ENCODE measurements around the gene FAM168A.

Gene FAM168A

DNA sequence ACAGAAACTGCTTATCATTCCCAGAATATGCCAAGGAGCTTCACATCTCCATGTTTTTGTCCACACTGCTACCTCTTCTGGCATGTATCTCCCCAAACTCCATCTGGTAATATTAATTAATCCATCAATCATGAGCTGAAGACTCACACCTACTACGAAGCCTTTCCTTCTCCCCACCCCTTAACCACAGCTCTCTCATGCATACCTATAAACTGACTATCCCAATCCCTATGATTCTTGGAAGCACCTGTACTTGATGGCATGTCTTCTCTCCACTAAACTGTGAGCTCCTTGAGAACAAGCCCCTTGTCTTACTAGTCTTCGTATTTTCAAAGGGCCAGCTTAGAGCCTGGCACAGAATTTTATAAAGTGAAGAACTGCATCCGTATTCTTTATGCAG lies 174.4 kb downstream of the FAM168A start:
- DNase-seq (ENCODE audit: extremely low spot score), result no peak
- POLR2A ChIA-PET, result no interaction called here
- CTCF ChIA-PET, result interaction anchor here (0.8 to 3.8 kb wide), 10 partner anchors 8 to 237 kb away, joined by 3 to 17 read pairs (median 5); no protein-coding TSS in a partner anchor
- TF ChIP-seq, protein P1, sequence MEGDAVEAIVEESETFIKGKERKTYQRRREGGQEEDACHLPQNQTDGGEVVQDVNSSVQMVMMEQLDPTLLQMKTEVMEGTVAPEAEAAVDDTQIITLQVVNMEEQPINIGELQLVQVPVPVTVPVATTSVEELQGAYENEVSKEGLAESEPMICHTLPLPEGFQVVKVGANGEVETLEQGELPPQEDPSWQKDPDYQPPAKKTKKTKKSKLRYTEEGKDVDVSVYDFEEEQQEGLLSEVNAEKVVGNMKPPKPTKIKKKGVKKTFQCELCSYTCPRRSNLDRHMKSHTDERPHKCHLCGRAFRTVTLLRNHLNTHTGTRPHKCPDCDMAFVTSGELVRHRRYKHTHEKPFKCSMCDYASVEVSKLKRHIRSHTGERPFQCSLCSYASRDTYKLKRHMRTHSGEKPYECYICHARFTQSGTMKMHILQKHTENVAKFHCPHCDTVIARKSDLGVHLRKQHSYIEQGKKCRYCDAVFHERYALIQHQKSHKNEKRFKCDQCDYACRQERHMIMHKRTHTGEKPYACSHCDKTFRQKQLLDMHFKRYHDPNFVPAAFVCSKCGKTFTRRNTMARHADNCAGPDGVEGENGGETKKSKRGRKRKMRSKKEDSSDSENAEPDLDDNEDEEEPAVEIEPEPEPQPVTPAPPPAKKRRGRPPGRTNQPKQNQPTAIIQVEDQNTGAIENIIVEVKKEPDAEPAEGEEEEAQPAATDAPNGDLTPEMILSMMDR (IDR thresholded peaks at IDR 0.05; ENCODE audit: control extremely low read depth, extremely low read depth, low read depth, missing control alignments), result no peak

- DNase-seq (ENCODE audit: extremely low spot score), result no peak
- POLR2A ChIA-PET, result no interaction called here
- CTCF ChIA-PET, result interaction anchor here (0.8 to 3.8 kb wide), 10 partner anchors 8 to 238 kb away, joined by 3 to 17 read pairs (median 4); no protein-coding TSS in a partner anchor
- TF ChIP-seq, protein P1 (IDR thresholded peaks at IDR 0.05; ENCODE audit: control extremely low read depth, extremely low read depth, low read depth, missing control alignments), result no peak
Measured at GRCh38 chr11:73422886-73423285, 175.0 kb downstream of the FAM168A start.

DNA sequence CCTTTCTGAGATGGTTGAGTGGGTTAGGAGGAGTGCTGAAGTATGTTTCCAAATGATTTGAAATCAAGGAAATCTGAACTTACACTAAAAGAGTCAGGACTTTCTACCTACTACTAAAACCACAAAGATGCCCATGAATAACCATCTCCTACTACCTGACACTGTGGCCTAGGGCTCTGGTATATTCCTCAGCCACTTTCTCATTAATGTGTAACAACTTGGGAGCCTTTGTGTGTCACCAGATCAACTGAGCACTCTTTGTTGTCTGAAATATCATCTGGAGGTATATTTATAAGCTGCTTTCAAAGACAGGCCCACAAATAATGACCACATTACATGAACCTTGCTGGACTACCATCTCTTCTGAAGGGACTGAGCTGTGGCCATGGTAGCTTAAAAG lies 177.8 kb downstream of the FAM168A start:
- TF ChIP-seq, protein P1 (IDR thresholded peaks at IDR 0.05; ENCODE audit: control extremely low read depth, extremely low read depth, low read depth, missing control alignments), result no peak
- POLR2A ChIA-PET, result no interaction called here

DNA sequence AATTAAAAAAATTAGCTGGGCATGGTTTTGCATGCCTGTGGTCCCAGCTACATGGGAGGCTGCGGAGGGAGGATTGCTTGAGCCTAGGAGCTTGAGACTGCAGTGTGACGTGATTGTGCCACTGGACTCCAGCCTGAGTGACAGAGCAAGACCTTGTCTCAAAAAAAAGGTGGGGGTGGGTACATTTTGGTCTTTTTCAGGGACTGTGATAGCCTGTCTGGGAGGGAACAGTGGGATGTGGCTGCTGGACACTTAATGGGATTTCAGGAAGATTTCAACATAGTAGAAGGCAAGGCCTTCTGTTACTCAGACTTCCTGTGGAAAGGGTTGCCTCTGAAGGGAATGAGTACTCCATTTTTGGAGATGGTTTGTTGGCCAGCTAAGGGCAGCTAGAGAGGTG lies 181.1 kb downstream of the FAM168A start:
- DNase-seq (ENCODE audit: extremely low spot score), result no peak
- CTCF ChIA-PET, result interaction anchor here (0.9 to 1.6 kb wide), 2 partner anchors 65 to 95 kb away, joined by 3 read pairs; no protein-coding TSS in a partner anchor
- POLR2A ChIA-PET, result no interaction called here
- TF ChIP-seq, protein P1 (IDR thresholded peaks at IDR 0.05; ENCODE audit: control extremely low read depth, extremely low read depth, low read depth, missing control alignments), result no peak

More for the DNA sequence above, 177.8 kb downstream of the FAM168A start:
- DNase-seq (ENCODE audit: extremely low spot score), result no peak
- CTCF ChIA-PET, result interaction anchor here (1.0 kb wide), 1 partner anchor 17 kb away, joined by 3 read pairs; no protein-coding TSS in a partner anchor

DNA sequence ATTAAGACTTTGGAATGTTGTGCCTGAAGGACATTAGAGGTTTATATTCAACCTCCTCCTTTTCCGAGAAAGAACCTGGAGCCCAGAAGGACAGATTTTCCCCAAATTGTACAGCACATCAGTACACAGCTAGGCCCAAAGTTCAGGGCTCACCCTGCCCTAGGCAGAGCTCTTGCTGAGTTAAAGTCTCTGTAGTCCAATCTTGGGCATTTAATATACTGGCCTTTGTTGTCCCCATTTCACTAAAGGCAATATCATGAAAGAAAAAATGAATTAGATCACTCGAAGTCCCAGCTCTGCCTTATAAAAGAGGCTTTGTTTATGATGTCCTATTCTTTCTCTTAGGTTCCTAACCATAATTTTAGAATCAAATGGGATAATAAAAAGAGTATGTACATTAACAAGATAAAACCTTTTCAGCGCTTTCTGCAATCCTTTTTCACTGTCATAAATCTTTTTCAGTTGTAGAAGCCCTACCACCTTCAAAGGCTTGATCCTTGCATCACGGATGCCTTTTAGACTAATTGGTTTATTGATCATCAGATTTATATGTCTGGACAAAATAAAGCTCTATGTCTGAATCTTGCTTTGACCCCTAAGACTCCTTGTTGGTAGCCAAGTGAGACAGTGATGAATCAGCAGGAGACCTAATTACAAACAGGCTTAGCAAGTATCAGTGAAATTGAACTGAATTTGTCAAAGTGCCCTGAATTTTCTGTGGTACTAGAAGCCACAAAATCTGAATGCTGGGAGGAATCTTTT lies 181.9 kb downstream of the FAM168A start:
- POLR2A ChIA-PET, result interaction anchor here (0.8 kb wide), 1 partner anchor 22 kb away, joined by 4 read pairs; no protein-coding TSS in a partner anchor
- TF ChIP-seq, protein P1 (IDR thresholded peaks at IDR 0.05; ENCODE audit: control extremely low read depth, extremely low read depth, low read depth, missing control alignments), result no peak
- DNase-seq (ENCODE audit: extremely low spot score), result no peak
- CTCF ChIA-PET, result interaction anchor here (1.3 to 2.9 kb wide), 9 partner anchors 9 to 210 kb away, joined by 3 to 17 read pairs (median 6); no protein-coding TSS in a partner anchor

DNA sequence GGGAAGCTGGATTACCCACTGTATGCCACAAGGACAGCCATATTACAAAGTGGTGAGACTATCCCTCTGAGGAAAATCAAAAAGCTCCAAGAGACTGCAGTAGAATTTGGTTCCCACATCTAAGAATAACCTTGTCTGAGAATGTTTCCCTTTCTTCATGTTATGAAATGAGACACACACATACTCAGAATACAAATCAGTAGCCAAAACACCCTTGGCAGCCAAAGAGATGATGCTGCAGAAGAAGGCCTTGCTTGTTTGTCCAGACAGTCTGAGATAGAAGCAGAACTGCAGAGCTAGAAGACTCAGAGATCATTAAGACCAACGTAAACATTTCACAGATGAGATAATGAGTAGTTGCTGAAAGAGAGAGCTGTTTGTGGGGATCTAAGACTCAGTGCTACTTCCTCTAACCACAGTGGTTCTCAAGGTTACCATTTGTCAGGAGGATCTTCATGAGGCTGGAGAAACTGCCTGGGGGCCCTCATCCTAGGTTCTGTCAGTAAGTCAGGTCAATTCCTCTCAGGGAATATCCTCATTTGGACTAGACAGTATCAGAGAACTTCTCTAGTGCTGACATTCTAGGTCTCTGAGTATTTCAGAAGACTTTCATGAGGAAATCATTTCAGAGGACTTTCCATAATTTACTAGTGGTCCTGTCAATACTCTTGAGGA lies 182.8 kb downstream of the FAM168A start:
- POLR2A ChIA-PET, result interaction anchor here (0.6 to 0.8 kb wide), 2 partner anchors 14 to 20 kb away, joined by 3 read pairs; no protein-coding TSS in a partner anchor
- peak; percentile 36 for DNase-seq (ENCODE audit: extremely low spot score)
- CTCF ChIA-PET, result interaction anchor here (0.6 to 2.9 kb wide), 15 partner anchors 8 to 246 kb away, joined by 3 to 17 read pairs (median 5); no protein-coding TSS in a partner anchor
- TF ChIP-seq, protein P1 (IDR thresholded peaks at IDR 0.05; ENCODE audit: control extremely low read depth, extremely low read depth, low read depth, missing control alignments), result no peak

Measured in GM10248 (cell line).